ENCODE measurements around the gene ARHGEF17. TPM values are rescaled to one million over a fixed set of nuclear protein-coding genes. Genes with fewer than 3 reads are reported as not detected.

ARHGEF17 gene
- total RNA-seq, 1 donor from 2014 or later = 33.0 TPM

DNA sequence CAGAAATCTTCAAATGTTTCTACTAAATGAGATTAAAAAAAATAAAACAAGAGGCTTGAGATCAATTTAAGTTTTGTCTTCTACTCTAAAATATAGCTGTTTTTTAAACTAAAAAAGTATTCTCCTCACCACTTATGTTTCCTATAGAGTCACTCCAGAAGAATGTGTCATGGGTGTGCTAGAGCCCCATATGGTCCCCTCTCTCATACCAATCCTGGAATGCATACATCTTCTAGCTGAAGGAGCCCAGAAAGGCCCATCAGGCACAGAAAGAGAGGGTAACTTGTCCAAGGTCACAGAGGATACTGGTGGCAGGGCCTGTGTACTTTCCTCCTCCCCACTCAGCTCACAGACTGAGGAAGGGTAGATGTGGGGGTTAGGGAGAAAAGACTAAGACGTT, 102.6 kb downstream of the ARHGEF17 start:
- DNase-seq = no peak

DNA sequence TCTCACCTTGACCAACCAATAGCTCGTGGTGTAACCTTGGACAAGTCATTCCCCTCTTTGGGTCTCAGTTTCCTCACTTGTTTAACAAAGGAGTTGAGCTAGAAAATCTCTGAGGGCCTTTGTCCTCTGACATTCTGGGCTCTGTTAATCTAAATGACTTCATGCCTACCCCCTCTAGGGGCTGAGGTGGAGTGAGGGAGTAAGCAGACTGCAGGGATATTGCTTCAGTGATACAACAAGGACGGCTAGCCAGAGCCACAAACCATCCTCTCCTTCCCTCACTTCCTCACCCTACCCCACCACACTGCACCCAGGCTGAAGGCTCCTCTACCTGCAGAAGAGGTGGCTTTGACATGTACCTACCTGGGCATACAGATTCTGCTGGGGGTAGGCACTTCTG, 103.0 kb downstream of the ARHGEF17 start:
- DNase-seq = no peak

DNA sequence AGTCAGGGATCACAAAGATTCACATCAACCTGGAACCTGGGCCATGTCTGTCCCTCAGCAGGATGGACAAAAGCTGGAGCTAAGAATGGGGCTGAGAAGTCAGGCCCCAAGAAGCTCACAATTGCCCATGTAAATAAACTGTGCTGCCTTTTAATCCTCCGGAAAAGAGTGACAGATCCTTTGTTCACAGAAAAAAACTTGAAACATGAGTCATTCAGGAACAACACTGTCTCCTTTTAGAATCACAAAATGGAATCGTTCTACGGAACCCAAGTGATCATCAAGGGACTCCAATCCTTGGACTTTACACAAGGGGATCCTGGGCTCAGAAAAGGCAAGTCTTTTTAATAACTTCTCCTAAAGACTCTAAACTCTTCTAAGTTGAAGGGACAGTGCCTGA, 104.2 kb downstream of the ARHGEF17 start:
- no peak for DNase-seq

DNA sequence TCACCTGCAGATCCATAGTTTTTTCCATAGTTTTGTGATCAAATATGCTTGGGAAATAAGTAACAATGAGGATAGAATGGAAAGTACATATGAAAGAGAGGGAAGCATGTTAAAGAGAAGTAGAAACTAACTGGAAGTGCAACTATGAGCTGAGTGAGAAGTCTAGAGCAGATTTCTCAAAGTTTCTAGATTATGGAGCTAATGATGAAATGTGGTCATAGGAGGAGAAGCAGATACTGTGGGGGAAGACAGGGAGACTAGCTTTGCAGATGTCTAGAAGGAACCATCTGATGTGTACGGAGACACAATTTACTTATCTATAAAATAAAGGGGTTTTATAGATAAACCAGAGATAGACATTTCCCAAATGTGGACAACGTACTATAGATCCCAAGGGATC, 105.2 kb downstream of the ARHGEF17 start:
- DNase-seq = no peak

DNA sequence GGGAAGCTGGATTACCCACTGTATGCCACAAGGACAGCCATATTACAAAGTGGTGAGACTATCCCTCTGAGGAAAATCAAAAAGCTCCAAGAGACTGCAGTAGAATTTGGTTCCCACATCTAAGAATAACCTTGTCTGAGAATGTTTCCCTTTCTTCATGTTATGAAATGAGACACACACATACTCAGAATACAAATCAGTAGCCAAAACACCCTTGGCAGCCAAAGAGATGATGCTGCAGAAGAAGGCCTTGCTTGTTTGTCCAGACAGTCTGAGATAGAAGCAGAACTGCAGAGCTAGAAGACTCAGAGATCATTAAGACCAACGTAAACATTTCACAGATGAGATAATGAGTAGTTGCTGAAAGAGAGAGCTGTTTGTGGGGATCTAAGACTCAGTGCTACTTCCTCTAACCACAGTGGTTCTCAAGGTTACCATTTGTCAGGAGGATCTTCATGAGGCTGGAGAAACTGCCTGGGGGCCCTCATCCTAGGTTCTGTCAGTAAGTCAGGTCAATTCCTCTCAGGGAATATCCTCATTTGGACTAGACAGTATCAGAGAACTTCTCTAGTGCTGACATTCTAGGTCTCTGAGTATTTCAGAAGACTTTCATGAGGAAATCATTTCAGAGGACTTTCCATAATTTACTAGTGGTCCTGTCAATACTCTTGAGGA, 107.0 kb downstream of the ARHGEF17 start:
- DNase-seq = no peak

DNA sequence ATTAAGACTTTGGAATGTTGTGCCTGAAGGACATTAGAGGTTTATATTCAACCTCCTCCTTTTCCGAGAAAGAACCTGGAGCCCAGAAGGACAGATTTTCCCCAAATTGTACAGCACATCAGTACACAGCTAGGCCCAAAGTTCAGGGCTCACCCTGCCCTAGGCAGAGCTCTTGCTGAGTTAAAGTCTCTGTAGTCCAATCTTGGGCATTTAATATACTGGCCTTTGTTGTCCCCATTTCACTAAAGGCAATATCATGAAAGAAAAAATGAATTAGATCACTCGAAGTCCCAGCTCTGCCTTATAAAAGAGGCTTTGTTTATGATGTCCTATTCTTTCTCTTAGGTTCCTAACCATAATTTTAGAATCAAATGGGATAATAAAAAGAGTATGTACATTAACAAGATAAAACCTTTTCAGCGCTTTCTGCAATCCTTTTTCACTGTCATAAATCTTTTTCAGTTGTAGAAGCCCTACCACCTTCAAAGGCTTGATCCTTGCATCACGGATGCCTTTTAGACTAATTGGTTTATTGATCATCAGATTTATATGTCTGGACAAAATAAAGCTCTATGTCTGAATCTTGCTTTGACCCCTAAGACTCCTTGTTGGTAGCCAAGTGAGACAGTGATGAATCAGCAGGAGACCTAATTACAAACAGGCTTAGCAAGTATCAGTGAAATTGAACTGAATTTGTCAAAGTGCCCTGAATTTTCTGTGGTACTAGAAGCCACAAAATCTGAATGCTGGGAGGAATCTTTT, 108.0 kb downstream of the ARHGEF17 start:
- no peak for DNase-seq

DNA sequence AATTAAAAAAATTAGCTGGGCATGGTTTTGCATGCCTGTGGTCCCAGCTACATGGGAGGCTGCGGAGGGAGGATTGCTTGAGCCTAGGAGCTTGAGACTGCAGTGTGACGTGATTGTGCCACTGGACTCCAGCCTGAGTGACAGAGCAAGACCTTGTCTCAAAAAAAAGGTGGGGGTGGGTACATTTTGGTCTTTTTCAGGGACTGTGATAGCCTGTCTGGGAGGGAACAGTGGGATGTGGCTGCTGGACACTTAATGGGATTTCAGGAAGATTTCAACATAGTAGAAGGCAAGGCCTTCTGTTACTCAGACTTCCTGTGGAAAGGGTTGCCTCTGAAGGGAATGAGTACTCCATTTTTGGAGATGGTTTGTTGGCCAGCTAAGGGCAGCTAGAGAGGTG, 108.7 kb downstream of the ARHGEF17 start:
- no peak for DNase-seq

Other genes with a start within 250 kb of the ARHGEF17 start
- 26.3 TPM for gene FCHSD2, start 166.0 kb upstream of the ARHGEF17 start, total RNA-seq
- 25.6 TPM for gene P2RY2, start 90.0 kb upstream of the ARHGEF17 start, total RNA-seq
- 1.0 TPM for gene P2RY6, start 35.9 kb upstream of the ARHGEF17 start, total RNA-seq
- 5.8 TPM for gene RELT, start 68.1 kb downstream of the ARHGEF17 start, total RNA-seq